CD4-positive, alpha-beta T cell treated with Interleukin-17A for 4 hours (primary cell): ENCODE measurements around the gene GMPR2.

Source experiments
- DNase-seq: peaks from one replicate; pipeline ENCODE4 v3.0.0-alpha.2; 2020; ENCODE audit warnings: mixed read lengths

Gene GMPR2

GRCh38 chr14:24254630-24255392 is 22.1 kb downstream of the GMPR2 start:
- DNase-seq, result no peak

GRCh38 chr14:24255438-24255837 is 22.7 kb downstream of the GMPR2 start:
- no peak for DNase-seq

GRCh38 chr14:24255931-24256711 is 23.4 kb downstream of the GMPR2 start:
- DNase-seq, result no peak

GRCh38 chr14:24256960-24257359 is 24.2 kb downstream of the GMPR2 start:
- no peak for DNase-seq

- DNase-seq, result no peak
These were observed 25.4 kb downstream of the GMPR2 start for GRCh38 chr14:24258119-24258518.

- no peak for DNase-seq
These were observed 26.0 kb downstream of the GMPR2 start for GRCh38 chr14:24258548-24259265.

GRCh38 chr14:24259282-24260025 is 26.7 kb downstream of the GMPR2 start:
- DNase-seq, result no peak

GRCh38 chr14:24260026-24260779 is 27.5 kb downstream of the GMPR2 start:
- no peak for DNase-seq

GRCh38 chr14:24260780-24261157 is 28.0 kb downstream of the GMPR2 start:
- no peak for DNase-seq

GRCh38 chr14:24261256-24261968 is 28.7 kb downstream of the GMPR2 start:
- no peak for DNase-seq

- DNase-seq, result no peak
These were observed 29.2 kb downstream of the GMPR2 start for GRCh38 chr14:24261969-24262327.

GRCh38 chr14:24262821-24263733 is 30.3 kb downstream of the GMPR2 start, which contains the start of gene TGM1:
Gene TGM1, minus strand, starts transcription at chr14:24263177. Its CDS starts 825 bp downstream, at chr14:24262352.
- DNase-seq, result no peak

GRCh38 chr14:24263848-24264247 is 31.1 kb downstream of the GMPR2 start:
- no peak for DNase-seq

GRCh38 chr14:24264298-24264697 is 31.6 kb downstream of the GMPR2 start:
- DNase-seq, result no peak

- no peak for DNase-seq
These were observed 33.9 kb downstream of the GMPR2 start for GRCh38 chr14:24266344-24267244.

- no peak for DNase-seq
These were observed 34.8 kb downstream of the GMPR2 start for GRCh38 chr14:24267516-24267915.

- DNase-seq, result no peak
These were observed 35.5 kb downstream of the GMPR2 start for GRCh38 chr14:24268225-24268624.

- no peak for DNase-seq
These were observed 36.6 kb downstream of the GMPR2 start for GRCh38 chr14:24269368-24269767.

- DNase-seq, result no peak
These were observed 37.3 kb downstream of the GMPR2 start for GRCh38 chr14:24269910-24270536.
